ENCODE results near the gene JUND.
A peak's percentile ranks its signal among the peaks of the same experiment; 100 is the strongest.

JUND gene

GRCh38 chr19:18271433-18271841, 10.0 kb downstream of the JUND start:
- DNase-seq (ENCODE audit: low read depth in 4 of 4, low spot score in 1 of 4): no peak

- DNase-seq (ENCODE audit: low read depth in 4 of 4, low spot score in 1 of 4): no peak
Observed at GRCh38 chr19:18270326-18270725, 11.1 kb downstream of the JUND start.

- DNase-seq (ENCODE audit: low read depth in 4 of 4, low spot score in 1 of 4): no peak
Observed at GRCh38 chr19:18269070-18269723, 12.2 kb downstream of the JUND start.

GRCh38 chr19:18266771-18267686, 14.4 kb downstream of the JUND start:
- no peak for DNase-seq (ENCODE audit: low read depth in 4 of 4, low spot score in 1 of 4)

- DNase-seq (ENCODE audit: low read depth in 4 of 4, low spot score in 1 of 4): no peak
Observed at GRCh38 chr19:18265582-18265981, 15.8 kb downstream of the JUND start.

GRCh38 chr19:18264971-18265540, 16.4 kb downstream of the JUND start:
- DNase-seq (ENCODE audit: low read depth in 4 of 4, low spot score in 1 of 4): no peak

- DNase-seq (ENCODE audit: low read depth in 4 of 4, low spot score in 1 of 4): no peak
Observed at GRCh38 chr19:18264137-18264854, 17.1 kb downstream of the JUND start.

- DNase-seq (ENCODE audit: low read depth in 4 of 4, low spot score in 1 of 4): no peak
Observed at GRCh38 chr19:18263324-18264136, 17.9 kb downstream of the JUND start.

GRCh38 chr19:18262917-18263316, 18.5 kb downstream of the JUND start:
- DNase-seq (ENCODE audit: low read depth in 4 of 4, low spot score in 1 of 4): no peak

GRCh38 chr19:18262144-18262543, 19.3 kb downstream of the JUND start:
- no peak for DNase-seq (ENCODE audit: low read depth in 4 of 4, low spot score in 1 of 4)

GRCh38 chr19:18261474-18261873, 19.9 kb downstream of the JUND start:
- DNase-seq (ENCODE audit: low read depth in 4 of 4, low spot score in 1 of 4): no peak

- DNase-seq (ENCODE audit: low read depth in 4 of 4, low spot score in 1 of 4): no peak
Observed at GRCh38 chr19:18259893-18260292, 21.5 kb downstream of the JUND start.

- DNase-seq (ENCODE audit: low read depth in 4 of 4, low spot score in 1 of 4): no peak
Observed at GRCh38 chr19:18257503-18258470, 23.6 kb downstream of the JUND start.

GRCh38 chr19:18254546-18255503, 26.6 kb downstream of the JUND start:
- DNase-seq (ENCODE audit: low read depth in 4 of 4, low spot score in 1 of 4): no peak

- no peak for DNase-seq (ENCODE audit: low read depth in 4 of 4, low spot score in 1 of 4)
Observed at GRCh38 chr19:18253716-18254115, 27.7 kb downstream of the JUND start.

- no peak for DNase-seq (ENCODE audit: low read depth in 4 of 4, low spot score in 1 of 4)
Observed at GRCh38 chr19:18253130-18253529, 28.3 kb downstream of the JUND start.

- DNase-seq (ENCODE audit: low read depth in 4 of 4, low spot score in 1 of 4): no peak
Observed at GRCh38 chr19:18252370-18252717, 29.1 kb downstream of the JUND start.

GRCh38 chr19:18251587-18252369, 29.6 kb downstream of the JUND start:
- peak; percentile 64 to 83 (median 69) for DNase-seq (ENCODE audit: low read depth in 4 of 4, low spot score in 1 of 4)

All from stimulated activated CD4-positive, alpha-beta T cell treated with anti-CD3 and anti-CD28 coated beads, Interleukin-1b, Interleukin-23, amount 100 ng/mL, for 24 hours (primary cell).